GM21515 (cell line): ENCODE measurements around the gene PARD3.
A peak's percentile ranks its signal among the peaks of the same experiment; 100 is the strongest.

Source experiments
- ATAC-seq: cut with Tn5 transposase; IDR thresholded peaks from one replicate; pipeline ENCODE4 v1.9.1; 2021; ENCODE audit not compliant: unreplicated experiment

PARD3 gene

GRCh38 chr10:34697351-34698247 lies 117.5 kb downstream of the PARD3 start:
- no peak for ATAC-seq

- no peak for ATAC-seq
Measured at GRCh38 chr10:34696423-34696822, 118.7 kb downstream of the PARD3 start.

GRCh38 chr10:34690383-34691049 lies 124.6 kb downstream of the PARD3 start:
- no peak for ATAC-seq

- no peak for ATAC-seq
Measured at GRCh38 chr10:34689053-34689452, 126.0 kb downstream of the PARD3 start.

- no peak for ATAC-seq
Measured at GRCh38 chr10:34687434-34688210, 127.5 kb downstream of the PARD3 start.

GRCh38 chr10:34682580-34682979 lies 132.5 kb downstream of the PARD3 start:
- ATAC-seq = no peak

GRCh38 chr10:34681933-34682332 lies 133.2 kb downstream of the PARD3 start:
- ATAC-seq = no peak

GRCh38 chr10:34679177-34679576 lies 135.9 kb downstream of the PARD3 start:
- ATAC-seq = no peak

- no peak for ATAC-seq
Measured at GRCh38 chr10:34677591-34677990, 137.5 kb downstream of the PARD3 start.

GRCh38 chr10:34677132-34677531 lies 138.0 kb downstream of the PARD3 start:
- ATAC-seq = no peak

- no peak for ATAC-seq
Measured at GRCh38 chr10:34674176-34674575, 140.9 kb downstream of the PARD3 start.

GRCh38 chr10:34670081-34670480 lies 145.0 kb downstream of the PARD3 start:
- ATAC-seq = no peak

GRCh38 chr10:34669079-34669478 lies 146.0 kb downstream of the PARD3 start:
- no peak for ATAC-seq

GRCh38 chr10:34667177-34667576 lies 147.9 kb downstream of the PARD3 start:
- ATAC-seq = no peak

GRCh38 chr10:34666008-34666704 lies 148.9 kb downstream of the PARD3 start:
- ATAC-seq = peak; percentile 87

- no peak for ATAC-seq
Measured at GRCh38 chr10:34664706-34665105, 150.4 kb downstream of the PARD3 start.

GRCh38 chr10:34661580-34661979 lies 153.5 kb downstream of the PARD3 start:
- no peak for ATAC-seq

GRCh38 chr10:34658934-34659333 lies 156.2 kb downstream of the PARD3 start:
- ATAC-seq = no peak

GRCh38 chr10:34656661-34657060 lies 158.4 kb downstream of the PARD3 start:
- no peak for ATAC-seq

GRCh38 chr10:34655286-34656170 lies 159.6 kb downstream of the PARD3 start:
- peak; percentile 59 for ATAC-seq
